Sigmoid colon (tissue), 7 donors: Measurements from ENCODE around the gene JAG2. TPM values are rescaled to one million over a fixed set of nuclear protein-coding genes. Genes with fewer than 3 reads are reported as not detected.

Experiments
- DNase-seq: peaks from one replicate; pipeline ENCODE4 v3.0.0-alpha.2; 2019
- H3K27ac ChIP-seq, 4 donors: fragments of 200-600 bp; sonication (generic); one replicate each; pipeline ENCODE4 v1.5.1; 2016 to 2019; ENCODE audit warnings: mild to moderate bottlenecking in 1 of 4
- H3K27me3 ChIP-seq, 3 donors: fragments of 200-600 bp; sonication (generic); one replicate each; pipeline ENCODE4 v1.5.1; 2019; ENCODE audit warnings: mild to moderate bottlenecking in 1 of 3
- H3K36me3 ChIP-seq, 4 donors: fragments of 200-600 bp; sonication (generic); one replicate each; pipeline ENCODE4 v1.5.1; 2016 to 2019
- H3K4me1 ChIP-seq, 4 donors: fragments of 200-600 bp; sonication (generic); one replicate each; pipeline ENCODE4 v1.5.1; 2017 to 2019
- H3K4me3 ChIP-seq, 4 donors: fragments of 200-600 bp; sonication (generic); one replicate each; pipeline ENCODE4 v1.5.1; 2017 to 2019; ENCODE audit warnings: mild to moderate bottlenecking in 2 of 4, moderate library complexity in 1 of 4
- H3K9me3 ChIP-seq, 4 donors: fragments of 200-600 bp in 3 of 4; sonication (generic) in 3 of 4; one replicate each; pipeline versions ENCODE4 v1.5.1 to v1.6.1; 2013 to 2019
- CTCF ChIP-seq, 4 experiments: fragments of 450-650 bp in 3 of 4; fragments of 200-600 bp in 1 of 4; IDR thresholded peaks; one replicate each; pipeline ENCODE4 v1.5.1; 2016 to 2019; ENCODE audit warnings: antibody characterized with exemption in 4 of 4, mild to moderate bottlenecking in 3 of 4, moderate library complexity in 2 of 4
- EP300 ChIP-seq, 4 donors: sonication (generic); formaldehyde crosslinking; IDR thresholded peaks; one replicate each; pipeline ENCODE4 v1.6.1; 2017; ENCODE audit warnings: antibody characterized with exemption in 4 of 4
- POLR2A ChIP-seq, 2 donors: fragments of 450-650 bp; IDR thresholded peaks; one replicate each; pipeline ENCODE4 v1.6.1; 2016; ENCODE audit warnings: antibody characterized with exemption in 2 of 2, mild to moderate bottlenecking in 2 of 2, moderate library complexity in 2 of 2
- POLR2AphosphoS5 ChIP-seq, 4 donors: sonication (generic); formaldehyde crosslinking; IDR thresholded peaks; one replicate each; pipeline ENCODE4 v1.6.1; 2017; ENCODE audit warnings: antibody characterized with exemption in 4 of 4
- WGBS, 2 donors: extraction: QIAGEN DNeasy Blood & Tissue Kit; methylation state at CpG; one replicate each; pipeline ENCODE4 v1.1.7; 2013; 5-methylcytosine and 5-hydroxymethylcytosine counted together
- intact Hi-C: fragments of 100-400 bp; cut with DNase I; formaldehyde crosslinking; loops from one replicate; pipeline ENCODE4 v1.15.1; 2023
- polyA plus RNA-seq, 3 donors: library from polyadenylated mRNA; stranded (reverse); fragments of 200-250 nt; gene quantifications; one replicate each; pipeline ENCODE4 v1.2.3, GENCODE V29; 2013
- small RNA-seq, 3 donors: library from RNA; depleted of rRNA; stranded (forward); fragments of <200 nt; gene quantifications; one replicate each; pipeline ENCODE3, GENCODE V24; 2016
- total RNA-seq, 4 donors: library from RNA; depleted of rRNA; stranded (reverse); fragments of >200 nt; gene quantifications; one replicate each; pipeline ENCODE4 v1.1.0, GENCODE V29; 2016
- donor health status: healthy with polysubstance abuse.
- donor health status: Bipolar disorder and iron deficiency.
- donor health status: healthy.

JAG2 gene
- total and polyA plus RNA-seq, 7 donors = 0.60 to 12.3 (median 3.2) TPM

- no peaks in the 10 kb centered on the region for H3K27me3 ChIP-seq
- TF ChIP-seq POLR2AphosphoS5 (IDR thresholded peaks at IDR 0.05) = peak; percentile 13 to 58 (median 42)
- TF ChIP-seq CTCF (IDR thresholded peaks at IDR 0.05) = no peak
- H3K27ac ChIP-seq = peak overlapping the region; percentile 87 to 96 (median 92)
- intact Hi-C loops = loop anchor here (5.0 kb wide), 3 partner anchors 116 to 259 kb away; partner anchors contain the start of genes AHNAK2 and BRF1
- peaks cover 0 to 56% (median 47%) of the 10 kb centered on the region in 4 donors for H3K4me1 ChIP-seq
- DNase-seq = peak; percentile 82
- H3K4me3 ChIP-seq = peak overlapping the region; percentile 60 to 83 (median 68)
- no peaks in the 10 kb centered on the region for H3K9me3 ChIP-seq
- no peaks in the 10 kb centered on the region for H3K36me3 ChIP-seq
- WGBS, 2 donors = 1 to 2% methylated on average over 46 of the region's 46 CpGs
These were observed 75.5 kb downstream of the JAG2 start for GRCh38 chr14:105093038-105093430.

GRCh38 chr14:105092171-105093037 is 76.2 kb downstream of the JAG2 start:
- no peaks in the 10 kb centered on the region for H3K36me3 ChIP-seq
- H3K27ac ChIP-seq = peak overlapping the region; percentile 87 to 96 (median 92)
- TF ChIP-seq EP300 (IDR thresholded peaks at IDR 0.05) = peak in 1 of 4 donors; percentile 37
- no peak for TF ChIP-seq POLR2A (IDR thresholded peaks at IDR 0.05)
- TF ChIP-seq POLR2AphosphoS5 (IDR thresholded peaks at IDR 0.05) = peak; percentile 26 to 71 (median 58)
- WGBS, 2 donors = 13 to 48% methylated on average over 25 of the region's 25 CpGs
- intact Hi-C loops = loop anchor here (5.0 kb wide), 3 partner anchors 115 to 260 kb away; partner anchors contain the start of genes AHNAK2 and BRF1
- H3K9me3 ChIP-seq = no peaks in the 10 kb centered on the region
- H3K4me3 ChIP-seq = peak overlapping the region; percentile 60 to 83 (median 68)
- DNase-seq = peak; percentile 84
- H3K4me1 ChIP-seq = peaks cover 0 to 60% (median 53%) of the 10 kb centered on the region in 4 donors
- no peaks in the 10 kb centered on the region for H3K27me3 ChIP-seq

GRCh38 chr14:105091517-105092170 is 76.9 kb downstream of the JAG2 start:
- Histone ChIP-seq H3K36me3 (no peaks in the 10 kb centered on the region), H3K4me1 (peaks cover 0 to 68% (median 60%) of the 10 kb centered on the region in 4 donors), H3K9me3 (no peaks in the 10 kb centered on the region), H3K27me3 (no peaks in the 10 kb centered on the region), H3K27ac (peak overlapping the region; percentile 87 to 96 (median 92)), H3K4me3 (peak overlapping the region in 2 of 4 donors; percentile 4 to 83)
- 17 to 62% methylated on average over 19 of the region's 19 CpGs for WGBS, 2 donors
- DNase-seq = peak; percentile 87
- intact Hi-C loops = loop anchor here (2.0 to 5.0 kb wide), 4 partner anchors 77 to 261 kb away; partner anchors contain the start of genes AHNAK2, BRF1 and JAG2
- TF ChIP-seq POLR2AphosphoS5 (IDR thresholded peaks at IDR 0.05) (peak in 2 of 4 donors; percentile 9 to 47), POLR2A (IDR thresholded peaks at IDR 0.05) (no peak), CTCF (IDR thresholded peaks at IDR 0.05) (no peak)

GRCh38 chr14:105091054-105091516 is 77.5 kb downstream of the JAG2 start:
- WGBS, 2 donors = 18 to 67% methylated on average over 9 of the region's 9 CpGs
- Histone ChIP-seq H3K9me3 (no peaks in the 10 kb centered on the region), H3K4me1 (peaks cover 0 to 72% (median 61%) of the 10 kb centered on the region in 4 donors), H3K27me3 (no peaks in the 10 kb centered on the region), H3K27ac (peak overlapping the region; percentile 87 to 96 (median 92)), H3K36me3 (no peaks in the 10 kb centered on the region), H3K4me3 (no peak overlapping the region)
- DNase-seq = no peak
- intact Hi-C loops = loop anchor here (2.0 to 5.0 kb wide), 4 partner anchors 78 to 261 kb away; partner anchors contain the start of genes AHNAK2, BRF1 and JAG2
- TF ChIP-seq EP300 (IDR thresholded peaks at IDR 0.05) = no peak
- no peak for TF ChIP-seq CTCF (IDR thresholded peaks at IDR 0.05)
- no peak for TF ChIP-seq POLR2A (IDR thresholded peaks at IDR 0.05)
- TF ChIP-seq POLR2AphosphoS5 (IDR thresholded peaks at IDR 0.05) = no peak

Small RNA genes within 50 kb of the gene (small RNA-seq; reads per million reads assigned to genes)
- gene AL512356.2 = 0 reads per million in 3 donors
- gene MIR6765 = 0 reads per million in 3 donors

Other genes starting within 250 kb of the JAG2 start
- 1 to 10 TPM in 1 of 4 donors, under 1 TPM in 3; 0.28 to 1.5 (median 0.60) TPM for gene PLD4, start 243.9 kb downstream of the JAG2 start, total RNA-seq
- gene PLD4, start 243.9 kb downstream of the JAG2 start, polyA plus RNA-seq = 1 to 10 TPM in 1 of 3 donors, not detected in 2; 7.1 TPM
- 100 to 1,000 TPM in 3 of 4 donors, 10 to 100 TPM in 1; 81.9 to 218 (median 129) TPM for gene AHNAK2, start 190.4 kb downstream of the JAG2 start, total RNA-seq
- 10 to 100 TPM in 1 of 3 donors, 1 to 10 TPM in 1, under 1 TPM in 1; 0.23 to 12.4 (median 2.4) TPM for gene AHNAK2, start 190.4 kb downstream of the JAG2 start, polyA plus RNA-seq
- gene CLBA1, start 183.0 kb downstream of the JAG2 start, total RNA-seq = 1 to 10 TPM; 3.2 to 5.1 (median 3.6) TPM
- gene CLBA1, start 183.0 kb downstream of the JAG2 start, polyA plus RNA-seq = 1 to 10 TPM; 2.8 to 8.4 (median 3.0) TPM
- 1 to 10 TPM; 5.0 to 7.6 (median 5.6) TPM for gene CDCA4, start 147.7 kb downstream of the JAG2 start, total RNA-seq
- 10 to 100 TPM in 1 of 3 donors, 1 to 10 TPM in 2; 2.4 to 11.3 (median 3.9) TPM for gene CDCA4, start 147.7 kb downstream of the JAG2 start, polyA plus RNA-seq
- gene GPR132, start 103.3 kb downstream of the JAG2 start, total RNA-seq = 1 to 10 TPM; 1.8 to 2.3 (median 2.0) TPM
- 1 to 10 TPM in 2 of 3 donors, under 1 TPM in 1; 0.60 to 8.4 (median 1.4) TPM for gene GPR132, start 103.3 kb downstream of the JAG2 start, polyA plus RNA-seq
- 10 to 100 TPM in 1 of 4 donors, 1 to 10 TPM in 3; 4.1 to 10.5 (median 6.1) TPM for gene NUDT14, start 12.5 kb upstream of the JAG2 start, total RNA-seq
- gene NUDT14, start 12.5 kb upstream of the JAG2 start, polyA plus RNA-seq = 10 to 100 TPM; 24.3 to 47.4 (median 32.4) TPM
- 10 to 100 TPM; 31.3 to 46.7 (median 37.1) TPM for gene BTBD6, start 79.8 kb upstream of the JAG2 start, total RNA-seq
- gene BTBD6, start 79.8 kb upstream of the JAG2 start, polyA plus RNA-seq = 10 to 100 TPM; 39.8 to 63.7 (median 51.1) TPM
- gene BRF1, start 132.2 kb upstream of the JAG2 start, total RNA-seq = 10 to 100 TPM; 19.3 to 39.2 (median 28.5) TPM
- gene BRF1, start 132.2 kb upstream of the JAG2 start, polyA plus RNA-seq = 10 to 100 TPM in 2 of 3 donors, 1 to 10 TPM in 1; 9.0 to 23.7 (median 12.6) TPM
- gene PACS2, start 146.0 kb upstream of the JAG2 start, total RNA-seq = 10 to 100 TPM; 38.7 to 90.6 (median 47.4) TPM
- 10 to 100 TPM; 19.8 to 49.6 (median 21.3) TPM for gene PACS2, start 146.0 kb upstream of the JAG2 start, polyA plus RNA-seq
- not detected for gene TEX22, start 229.8 kb upstream of the JAG2 start, total RNA-seq
- gene TEX22, start 229.8 kb upstream of the JAG2 start, polyA plus RNA-seq = under 1 TPM in 1 of 3 donors, not detected in 2; 0.50 TPM